ENCODE results near the gene RAB33A.
"Not testable (repeated sequence)": the region's sequence is repeated elsewhere in the genome, so short reads cannot be mapped to it uniquely, and the experiment has no call there.

DNA sequence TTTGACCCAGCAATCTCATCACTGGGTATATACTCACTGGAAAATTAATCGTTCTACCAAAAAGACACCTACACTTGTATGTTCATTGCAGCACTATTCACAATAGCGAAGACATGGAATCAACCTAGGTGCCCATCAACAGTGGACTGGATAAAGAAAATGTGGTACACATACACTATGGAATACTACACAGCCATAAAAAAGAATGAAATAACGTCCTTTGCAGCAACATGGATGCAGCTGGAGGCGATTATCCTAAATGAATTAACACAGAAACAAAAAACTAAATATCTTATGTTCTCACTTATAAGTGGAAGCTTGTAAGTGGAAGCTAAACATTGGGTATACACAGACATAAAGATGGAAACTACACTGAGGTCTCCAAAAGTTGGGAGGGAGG is 59.4 kb downstream of the RAB33A start:
- not testable (repeated sequence) for TF ChIP-seq POLR2A (IDR thresholded peaks at IDR 0.05; ENCODE audit: low read depth, low read length); POLR2AphosphoS5 (IDR thresholded peaks at IDR 0.05; ENCODE audit: low read depth, low read length); SPI1 (IDR thresholded peaks at IDR 0.05; ENCODE audit: low read depth, low read length); TAF1 (IDR thresholded peaks at IDR 0.05; ENCODE audit: low read depth, low read length); PAX5 (IDR thresholded peaks at IDR 0.05; ENCODE audit: insufficient read depth, low read length, severe bottlenecking); POU2F2 (IDR thresholded peaks at IDR 0.05; ENCODE audit: low read depth, low read length)

Data from GM12891 (cell line).